ENCODE data around the gene TCF25.
"Not testable (repeated sequence)": the region's sequence is repeated elsewhere in the genome, so short reads cannot be mapped to it uniquely, and the experiment has no call there.

The TCF25 gene

GRCh38 chr16:89873109-89873971, at the start of gene TCF25:
TSS of gene TCF25 (plus strand) at chr16:89873592. CDS start at chr16:89873668, 76 bp downstream.
- peak; percentile 100 for DNase-seq (ENCODE audit: low spot score)

GRCh38 chr16:89823824-89824148, 49.6 kb upstream of the TCF25 start:
- not testable (repeated sequence) for DNase-seq (ENCODE audit: low spot score)

- DNase-seq (ENCODE audit: low spot score), result no peak
Observed at GRCh38 chr16:89826531-89827382, 46.6 kb upstream of the TCF25 start.

- peak; percentile 70 for DNase-seq (ENCODE audit: low spot score)
Observed at GRCh38 chr16:89827383-89828198, 45.8 kb upstream of the TCF25 start.

GRCh38 chr16:89828199-89828869, 45.1 kb upstream of the TCF25 start, which contains the start of gene SPIRE2:
TSS of gene SPIRE2 (plus strand) at chr16:89828475. CDS start at chr16:89828551, 76 bp downstream.
- DNase-seq (ENCODE audit: low spot score), result peak; percentile 91

GRCh38 chr16:89828870-89829629, 44.3 kb upstream of the TCF25 start:
- no peak for DNase-seq (ENCODE audit: low spot score)

GRCh38 chr16:89829630-89830437, 43.6 kb upstream of the TCF25 start:
- no peak for DNase-seq (ENCODE audit: low spot score)

GRCh38 chr16:89831810-89832328, 41.5 kb upstream of the TCF25 start:
- no peak for DNase-seq (ENCODE audit: low spot score)

GRCh38 chr16:89833664-89834363, 39.6 kb upstream of the TCF25 start:
- not testable (repeated sequence) for DNase-seq (ENCODE audit: low spot score)

GRCh38 chr16:89834813-89835363, 38.5 kb upstream of the TCF25 start:
- not testable (repeated sequence) for DNase-seq (ENCODE audit: low spot score)

GRCh38 chr16:89836484-89836883, 36.9 kb upstream of the TCF25 start:
- DNase-seq (ENCODE audit: low spot score), result not testable (repeated sequence)

- DNase-seq (ENCODE audit: low spot score), result no peak
Observed at GRCh38 chr16:89837014-89837546, 36.3 kb upstream of the TCF25 start.

- no peak for DNase-seq (ENCODE audit: low spot score)
Observed at GRCh38 chr16:89841275-89841674, 32.1 kb upstream of the TCF25 start.

- no peak for DNase-seq (ENCODE audit: low spot score)
Observed at GRCh38 chr16:89842471-89843408, 30.7 kb upstream of the TCF25 start.

- no peak for DNase-seq (ENCODE audit: low spot score)
Observed at GRCh38 chr16:89843409-89844350, 29.7 kb upstream of the TCF25 start.

GRCh38 chr16:89844739-89845339, 28.6 kb upstream of the TCF25 start:
- no peak for DNase-seq (ENCODE audit: low spot score)

Data from AG20443 (cell line).